Endothelial cell (in vitro differentiated cells): Measurements from ENCODE around the gene FAM236B. TPM values are rescaled to one million over a fixed set of nuclear protein-coding genes. Genes with fewer than 3 reads are reported as not detected.
"Not testable (repeated sequence)": the region's sequence is repeated elsewhere in the genome, so short reads cannot be mapped to it uniquely, and the experiment has no call there.

Experiments
- DNase-seq: peaks from one replicate; pipeline ENCODE4 v3.0.0; 2021; ENCODE audit warnings: low spot score
- H3K27ac Mint-ChIP-seq: one replicate; pipeline ENCODE4 v1.8.0; 2021; ENCODE audit warnings: mixed read lengths, inconsistent platforms; ENCODE audit not compliant: unreplicated experiment
- H3K27me3 Mint-ChIP-seq: one replicate; pipeline ENCODE4 v1.8.0; 2021; ENCODE audit warnings: mild to moderate bottlenecking, moderate library complexity, mixed read lengths, inconsistent platforms; ENCODE audit not compliant: unreplicated experiment
- H3K36me3 Mint-ChIP-seq: one replicate; pipeline ENCODE4 v1.8.0; 2021; ENCODE audit warnings: mild to moderate bottlenecking, low read depth, mixed read lengths, inconsistent platforms; ENCODE audit not compliant: unreplicated experiment
- H3K4me1 Mint-ChIP-seq: one replicate; pipeline ENCODE4 v1.8.0; 2021; ENCODE audit warnings: mild to moderate bottlenecking, mixed read lengths, inconsistent platforms; ENCODE audit not compliant: unreplicated experiment
- H3K4me3 Mint-ChIP-seq: one replicate; pipeline ENCODE4 v1.8.0; 2021; ENCODE audit warnings: mild to moderate bottlenecking, mixed read lengths, inconsistent platforms; ENCODE audit not compliant: unreplicated experiment
- H3K9me3 Mint-ChIP-seq: one replicate; pipeline ENCODE4 v1.8.0; 2021; ENCODE audit warnings: mixed read lengths, inconsistent platforms; ENCODE audit not compliant: unreplicated experiment
- long read RNA-seq: library from polyadenylated mRNA; unstranded; transcript quantifications from one replicate; pipeline ENCODE4 v2.0.0, GENCODE V29; 2020; ENCODE audit not compliant: unreplicated experiment
- total RNA-seq: library from RNA; stranded (reverse); fragmentation: NEBNext Ultra II Directional; extraction: Animal tissue kit (Norgen Biotek cat#: 25700); gene quantifications from one replicate; pipeline ENCODE4 v1.2.1, GENCODE V29; 2021; ENCODE audit not compliant: unreplicated experiment

FAM236B gene
- total RNA-seq = not detected
- long read RNA-seq, partial matches to known transcripts = 0 of 1 reads
- long read RNA-seq, other reads (novel, unspliced or antisense) = 1 of 1 reads

GRCh38 chrX:72782560-72782959 is at the start of gene FAM236B:
Gene FAM236B, minus strand, starts transcription at chrX:72782660. Its CDS starts 100 bp downstream, at chrX:72782560.
- H3K36me3 Mint-ChIP-seq, H3K9me3 Mint-ChIP-seq, H3K27ac Mint-ChIP-seq, H3K4me1 Mint-ChIP-seq, DNase-seq, H3K4me3 Mint-ChIP-seq, H3K27me3 Mint-ChIP-seq: not testable (repeated sequence)

GRCh38 chrX:72830701-72831100 is 48.2 kb upstream of the FAM236B start:
- H3K36me3 Mint-ChIP-seq, DNase-seq, H3K4me3 Mint-ChIP-seq, H3K9me3 Mint-ChIP-seq, H3K27me3 Mint-ChIP-seq, H3K4me1 Mint-ChIP-seq, H3K27ac Mint-ChIP-seq: not testable (repeated sequence)

GRCh38 chrX:72808110-72808509 is 25.6 kb upstream of the FAM236B start, which contains the start of gene FAM236D:
Gene FAM236D, minus strand, starts transcription at chrX:72808210. Its CDS starts 100 bp downstream, at chrX:72808110.
- not testable (repeated sequence) for H3K4me1 Mint-ChIP-seq, H3K27me3 Mint-ChIP-seq, DNase-seq, H3K27ac Mint-ChIP-seq, H3K4me3 Mint-ChIP-seq, H3K9me3 Mint-ChIP-seq, H3K36me3 Mint-ChIP-seq

GRCh38 chrX:72790390-72790789 is 7.9 kb upstream of the FAM236B start:
- not testable (repeated sequence) for DNase-seq, H3K36me3 Mint-ChIP-seq, H3K27ac Mint-ChIP-seq, H3K27me3 Mint-ChIP-seq, H3K4me3 Mint-ChIP-seq, H3K9me3 Mint-ChIP-seq, H3K4me1 Mint-ChIP-seq

GRCh38 chrX:72788142-72788541 is 5.7 kb upstream of the FAM236B start:
- not testable (repeated sequence) for H3K27ac Mint-ChIP-seq, H3K4me1 Mint-ChIP-seq, H3K4me3 Mint-ChIP-seq, H3K9me3 Mint-ChIP-seq, H3K36me3 Mint-ChIP-seq, DNase-seq, H3K27me3 Mint-ChIP-seq

GRCh38 chrX:72783964-72784363 is 1.5 kb upstream of the FAM236B start:
- not testable (repeated sequence) for H3K4me3 Mint-ChIP-seq, H3K27me3 Mint-ChIP-seq, H3K36me3 Mint-ChIP-seq, DNase-seq, H3K27ac Mint-ChIP-seq, H3K4me1 Mint-ChIP-seq, H3K9me3 Mint-ChIP-seq

GRCh38 chrX:72783365-72783936 is 991 bp upstream of the FAM236B start:
- H3K4me1 Mint-ChIP-seq, H3K4me3 Mint-ChIP-seq, H3K27me3 Mint-ChIP-seq, H3K9me3 Mint-ChIP-seq, DNase-seq, H3K27ac Mint-ChIP-seq, H3K36me3 Mint-ChIP-seq: not testable (repeated sequence)

GRCh38 chrX:72778146-72778545 is 4.3 kb downstream of the FAM236B start:
- not testable (repeated sequence) for DNase-seq, H3K4me3 Mint-ChIP-seq, H3K36me3 Mint-ChIP-seq, H3K27me3 Mint-ChIP-seq, H3K9me3 Mint-ChIP-seq, H3K4me1 Mint-ChIP-seq, H3K27ac Mint-ChIP-seq

- not testable (repeated sequence) for H3K9me3 Mint-ChIP-seq, H3K27me3 Mint-ChIP-seq, H3K4me1 Mint-ChIP-seq, DNase-seq, H3K4me3 Mint-ChIP-seq, H3K36me3 Mint-ChIP-seq, H3K27ac Mint-ChIP-seq
Measured at GRCh38 chrX:72777467-72777790, 5.0 kb downstream of the FAM236B start.

GRCh38 chrX:72776653-72777466 is 5.6 kb downstream of the FAM236B start, which contains the start of gene DMRTC1B:
Gene DMRTC1B, plus strand, starts transcription at chrX:72776890. Its CDS starts 68,246 bp downstream, at chrX:72845136.
- not testable (repeated sequence) for H3K4me3 Mint-ChIP-seq, H3K27ac Mint-ChIP-seq, H3K4me1 Mint-ChIP-seq, H3K27me3 Mint-ChIP-seq, DNase-seq, H3K9me3 Mint-ChIP-seq, H3K36me3 Mint-ChIP-seq

- H3K9me3 Mint-ChIP-seq, H3K27ac Mint-ChIP-seq, H3K4me1 Mint-ChIP-seq, DNase-seq, H3K4me3 Mint-ChIP-seq, H3K27me3 Mint-ChIP-seq, H3K36me3 Mint-ChIP-seq: not testable (repeated sequence)
Measured at GRCh38 chrX:72760454-72760853, 22.0 kb downstream of the FAM236B start.

- not testable (repeated sequence) for H3K4me1 Mint-ChIP-seq, H3K27me3 Mint-ChIP-seq, H3K27ac Mint-ChIP-seq
Measured at GRCh38 chrX:72748545-72748944, 33.9 kb downstream of the FAM236B start.

More at GRCh38 chrX:72748545-72748944, 33.9 kb downstream of the FAM236B start:
- DNase-seq, H3K36me3 Mint-ChIP-seq, H3K9me3 Mint-ChIP-seq, H3K4me3 Mint-ChIP-seq: not testable (repeated sequence)
